HG02870 (cell line): Measurements from ENCODE around the gene NT5C1A.

Experiments used
- ATAC-seq: cut with Tn5 transposase; IDR thresholded peaks from one replicate; pipeline ENCODE4 v1.9.1; 2021; ENCODE audit warnings: mild to moderate bottlenecking, moderate library complexity; ENCODE audit not compliant: unreplicated experiment

Gene NT5C1A

DNA sequence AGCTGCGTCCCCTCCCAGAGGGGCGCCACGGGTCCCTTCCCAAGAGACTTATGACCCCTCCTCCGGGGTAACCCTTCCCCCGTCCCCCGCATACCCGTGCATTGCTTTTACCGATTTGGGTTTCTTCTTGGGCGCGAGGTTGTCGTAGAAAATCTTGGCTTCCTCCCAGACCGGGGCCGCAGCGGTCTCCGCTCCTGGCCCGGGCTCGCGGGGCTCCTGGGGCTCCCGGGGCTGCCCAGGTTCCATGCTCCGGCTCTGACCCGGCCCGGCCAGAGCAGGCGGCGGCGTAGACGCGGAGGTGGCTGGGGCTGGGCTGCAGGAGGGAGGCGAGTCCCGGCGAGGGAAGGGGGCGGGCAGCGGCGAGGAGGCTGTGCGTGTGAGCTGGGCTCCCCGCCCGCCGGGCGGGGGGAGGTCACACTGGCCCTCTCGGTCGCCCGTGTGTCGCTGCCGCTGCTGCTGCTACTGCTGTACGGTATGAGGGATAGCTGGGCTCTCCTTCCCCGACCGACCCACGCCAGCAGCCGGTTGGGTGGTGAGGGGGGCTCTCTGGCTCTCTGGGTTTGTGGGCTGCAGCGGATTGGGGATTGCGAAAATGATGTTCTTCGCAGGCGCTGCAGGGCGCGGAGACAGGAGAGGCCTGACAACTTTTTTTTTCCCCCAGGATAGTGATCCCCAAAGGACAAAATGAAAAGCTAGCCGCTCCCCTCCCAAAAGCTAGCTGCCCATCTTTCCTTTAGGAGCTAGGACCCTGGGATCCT is at the start of gene NT5C1A:
TSS of gene NT5C1A (minus strand) at position 315 of the 758 bp plus-strand sequence. CDS start at position 246, 69 bp downstream.
- ATAC-seq: no peak

DNA sequence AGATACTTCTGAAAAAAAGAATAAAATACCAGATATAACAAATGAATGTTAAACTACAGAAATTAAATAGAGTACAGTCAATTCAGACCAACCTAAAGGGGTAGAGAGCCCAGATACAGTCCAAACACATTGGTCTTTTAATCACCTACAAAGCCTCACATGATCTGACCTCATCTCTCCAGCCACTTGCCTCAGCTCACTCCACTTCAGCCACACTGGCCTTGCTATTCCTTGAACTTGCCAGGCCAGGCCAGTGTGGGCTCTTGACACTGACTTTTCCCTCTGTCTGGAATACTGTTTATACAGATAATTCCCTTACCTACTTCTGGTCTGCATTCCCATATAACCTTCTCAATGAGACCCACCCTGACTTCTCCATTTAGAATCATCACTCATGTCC is 49.8 kb upstream of the NT5C1A start:
- ATAC-seq: no peak

DNA sequence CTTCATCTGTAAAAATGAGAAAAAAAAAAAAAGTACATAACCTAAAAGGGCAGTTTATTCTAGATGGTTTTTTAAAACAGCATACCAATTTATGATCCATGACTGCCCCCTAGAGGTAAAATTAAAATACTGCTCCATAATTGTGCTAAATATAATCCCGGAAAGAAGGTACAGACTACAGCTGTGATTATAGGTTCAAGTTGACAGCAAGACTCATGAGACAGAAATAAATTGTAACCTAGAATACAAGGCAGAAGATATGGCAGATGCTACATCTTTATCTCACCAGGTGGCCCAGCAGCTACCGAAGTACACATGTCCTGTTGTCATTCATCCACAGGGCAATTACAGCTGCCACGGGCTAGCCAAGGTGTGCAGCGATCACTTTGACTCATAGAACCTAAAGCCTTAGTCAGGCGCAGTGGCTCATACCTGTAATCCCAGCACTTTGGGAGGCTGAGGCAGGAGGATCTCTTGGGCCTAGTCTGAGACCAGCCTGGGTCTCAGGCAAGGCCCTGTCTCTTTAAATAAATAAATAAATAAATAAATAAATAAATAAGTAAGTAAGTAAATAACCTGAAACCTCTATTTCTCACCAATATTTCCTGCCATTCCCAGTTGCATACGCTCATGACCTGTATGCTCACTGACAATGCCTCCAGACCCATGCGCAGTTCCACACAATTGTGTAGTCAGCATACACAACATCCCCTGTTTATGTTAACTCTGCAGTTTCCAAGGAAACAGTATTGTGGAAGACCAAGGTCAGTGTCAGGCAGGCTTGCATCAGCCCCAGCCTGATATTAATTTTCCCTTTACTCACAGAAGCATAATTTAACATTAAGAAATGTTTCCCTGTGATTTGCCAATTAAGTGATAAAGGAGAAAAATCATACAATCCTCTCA is 48.4 kb upstream of the NT5C1A start:
- no peak for ATAC-seq

DNA sequence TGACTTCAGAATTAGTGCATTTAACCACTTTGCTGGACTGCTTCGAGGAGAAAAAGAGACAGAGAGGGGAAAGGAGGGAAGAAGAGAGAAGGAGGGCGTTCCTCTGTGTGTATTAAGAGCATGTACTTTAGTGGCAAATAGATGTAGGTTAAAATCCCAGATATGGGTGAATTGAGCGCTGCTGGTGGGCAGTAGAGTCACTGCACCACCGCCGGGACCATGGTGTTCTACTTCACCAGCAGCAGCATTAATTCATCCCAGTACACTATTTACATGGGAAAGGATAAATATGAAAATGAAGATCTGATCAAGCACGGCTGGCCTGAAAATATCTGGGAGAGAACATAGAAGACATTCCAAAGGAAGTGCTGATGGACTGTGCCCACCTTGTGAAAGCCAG is 45.9 kb upstream of the NT5C1A start:
- ATAC-seq: no peak

DNA sequence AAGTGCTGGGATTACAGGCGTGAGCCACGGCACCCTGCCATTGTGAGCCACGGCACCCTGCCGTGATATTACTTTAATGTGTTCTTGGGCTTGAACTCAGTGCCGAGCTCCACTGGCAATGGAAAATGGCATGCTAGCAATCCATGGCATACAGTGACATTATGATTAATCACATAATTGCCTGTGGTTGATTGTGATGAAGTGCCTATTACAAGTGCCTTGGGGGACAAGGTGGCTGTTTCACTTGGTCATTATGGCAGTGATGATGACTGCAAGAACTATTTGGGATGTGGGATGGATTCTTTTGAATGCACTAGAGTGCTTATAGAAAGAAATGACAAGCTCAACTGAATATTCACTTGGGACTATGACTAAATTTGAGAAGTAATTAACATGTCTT is 41.6 kb upstream of the NT5C1A start:
- ATAC-seq: no peak

DNA sequence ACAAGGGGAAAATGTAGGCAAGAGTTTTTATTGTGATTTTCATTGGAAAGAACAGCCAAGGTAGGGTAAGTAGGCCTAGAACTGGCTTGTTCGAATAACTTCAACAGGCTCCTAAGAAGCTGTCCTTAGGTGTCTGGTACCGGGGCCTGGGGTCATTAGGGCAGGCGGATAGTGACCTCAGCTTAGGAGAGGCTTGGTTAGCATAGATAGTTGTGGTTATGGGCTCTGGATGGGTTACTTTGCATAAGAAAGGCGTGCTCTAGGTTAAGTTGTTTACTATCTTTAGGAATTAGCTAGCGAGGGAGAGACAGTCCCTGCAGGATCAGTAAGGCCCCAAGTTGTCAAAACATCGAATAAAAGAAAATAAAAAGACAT is 40.0 kb upstream of the NT5C1A start:
- ATAC-seq: no peak

DNA sequence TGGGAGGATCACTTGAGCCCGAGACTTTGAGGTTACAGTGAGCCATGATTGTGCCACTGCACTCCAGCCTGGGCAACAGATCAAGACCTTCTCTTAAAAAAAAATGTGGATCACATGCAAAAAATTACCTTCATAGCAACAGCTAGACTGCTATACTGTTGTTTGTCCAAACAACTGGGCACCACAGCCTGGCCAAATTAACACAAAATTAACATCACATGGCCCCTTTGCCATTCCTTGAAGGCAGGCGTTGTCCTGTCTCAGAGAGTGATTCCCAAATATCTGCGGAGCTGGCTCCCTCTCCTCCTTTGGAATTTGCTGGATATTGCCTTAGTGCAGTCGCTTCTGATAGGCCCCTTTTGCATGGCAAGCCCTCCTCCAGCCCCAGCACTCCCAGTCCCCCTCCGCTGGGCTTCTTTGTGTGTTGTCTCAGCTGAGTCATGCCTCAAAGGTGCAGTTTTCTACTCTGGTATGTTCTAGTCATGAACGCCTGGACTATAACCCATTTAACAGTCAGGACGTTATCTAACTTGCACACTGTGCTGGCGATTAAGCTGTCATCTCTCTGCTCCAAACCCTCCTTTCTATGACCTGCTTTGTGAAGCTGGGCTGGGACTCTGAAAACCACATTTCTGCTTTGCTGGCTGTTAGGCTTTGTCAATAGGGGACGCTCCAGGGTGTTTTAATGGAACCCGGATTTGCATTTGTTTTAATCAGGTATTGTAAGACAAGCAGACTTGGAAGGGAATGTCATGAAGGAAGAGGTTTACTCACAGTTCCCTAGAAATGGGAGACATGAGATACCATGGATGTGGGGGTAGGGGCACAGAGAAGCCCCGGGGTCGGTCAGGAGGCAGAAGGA is 39.4 kb upstream of the NT5C1A start:
- no peak for ATAC-seq

DNA sequence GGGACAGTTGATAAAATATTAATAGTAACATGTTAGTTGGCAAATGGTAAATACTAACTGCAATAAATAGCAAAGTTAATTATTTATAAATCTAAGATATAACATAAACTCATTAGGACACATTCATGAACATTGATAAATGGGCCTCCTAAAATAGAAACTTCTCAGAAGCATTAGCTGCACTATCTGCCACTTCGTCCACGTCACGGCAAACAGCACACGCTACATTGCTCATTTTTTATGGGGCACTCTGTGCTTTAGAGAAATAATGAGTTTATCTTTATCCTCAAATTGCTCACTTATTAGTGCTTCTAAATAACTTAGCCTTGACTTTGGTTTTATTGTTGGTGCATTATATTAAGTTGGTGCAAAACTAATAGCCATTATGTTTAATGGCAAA is 35.6 kb upstream of the NT5C1A start:
- ATAC-seq: no peak

DNA sequence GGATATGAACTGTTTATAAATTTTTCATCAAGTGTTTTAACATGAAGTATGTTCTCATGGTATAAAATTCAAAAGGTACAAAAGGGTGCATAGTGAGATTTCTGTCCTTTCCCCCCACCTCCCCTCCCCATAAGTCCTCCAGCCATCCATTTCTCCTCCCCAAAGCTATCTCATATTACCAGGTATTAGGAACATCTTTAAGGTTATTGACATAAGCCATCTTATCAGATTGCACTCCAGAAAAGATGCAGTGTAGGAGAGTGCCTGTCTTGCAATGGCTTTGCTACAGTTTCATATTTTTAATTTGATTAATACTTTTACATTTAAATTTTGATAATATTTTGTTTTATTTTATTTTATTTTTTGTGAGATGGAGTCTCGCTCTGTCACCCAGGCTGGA is 32.9 kb upstream of the NT5C1A start:
- ATAC-seq: no peak

DNA sequence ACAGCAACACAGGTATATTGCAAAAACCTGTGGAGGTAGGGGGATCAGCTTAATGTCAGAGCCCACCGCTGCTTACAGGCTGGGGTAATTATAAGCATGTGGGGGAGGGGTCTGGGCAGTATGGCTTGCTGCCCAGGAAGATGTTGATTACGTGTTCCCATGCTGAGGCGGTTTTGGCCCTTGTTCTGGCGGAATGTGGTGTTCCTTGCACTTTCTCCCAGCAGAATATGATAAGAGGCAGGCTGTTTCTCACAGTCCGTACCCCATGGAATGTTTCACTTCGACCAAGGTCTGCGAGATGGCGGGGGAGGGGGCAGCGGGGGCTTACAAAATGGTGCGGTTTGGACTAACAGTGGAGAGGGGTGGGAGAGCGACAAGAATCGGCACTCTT is 29.1 kb upstream of the NT5C1A start:
- no peak for ATAC-seq

DNA sequence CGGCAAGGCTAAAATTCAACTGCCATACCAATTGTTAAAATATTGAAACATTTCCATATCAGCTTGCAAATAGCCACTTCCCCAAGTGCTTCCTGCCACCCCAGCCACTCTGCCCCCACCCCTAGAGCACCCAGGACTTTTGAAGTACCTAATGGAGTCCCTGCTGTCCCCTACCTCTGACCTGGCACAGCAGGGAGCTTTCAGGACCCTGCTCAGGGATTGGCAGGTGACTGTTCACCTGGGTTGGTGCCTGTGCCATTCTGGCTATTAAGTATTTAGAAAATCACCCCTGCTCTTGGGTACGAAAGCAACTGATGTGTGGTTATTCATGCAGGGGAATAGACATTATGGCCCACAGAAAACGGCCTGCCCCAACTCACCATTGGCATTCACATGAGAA is 28.4 kb upstream of the NT5C1A start:
- ATAC-seq: no peak

DNA sequence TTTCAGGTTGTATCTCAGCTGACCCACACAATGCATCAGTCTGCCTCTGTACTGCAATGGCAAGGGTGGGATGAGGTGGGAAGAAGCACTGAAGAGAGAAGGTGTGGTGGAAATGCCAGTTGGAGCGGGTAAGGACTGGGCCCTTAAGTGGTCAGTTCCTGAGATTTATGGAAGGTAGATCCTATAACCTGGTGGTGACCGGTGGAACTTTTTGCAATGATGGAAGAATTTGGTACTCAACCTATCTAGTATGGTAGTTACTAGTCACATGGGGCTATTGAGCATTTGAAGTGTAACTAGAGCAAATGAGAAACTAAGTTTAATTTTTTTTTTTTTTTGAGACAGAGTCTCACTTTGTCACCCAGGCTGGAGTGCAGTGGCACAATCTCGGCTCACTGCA is 27.5 kb upstream of the NT5C1A start:
- ATAC-seq: no peak

DNA sequence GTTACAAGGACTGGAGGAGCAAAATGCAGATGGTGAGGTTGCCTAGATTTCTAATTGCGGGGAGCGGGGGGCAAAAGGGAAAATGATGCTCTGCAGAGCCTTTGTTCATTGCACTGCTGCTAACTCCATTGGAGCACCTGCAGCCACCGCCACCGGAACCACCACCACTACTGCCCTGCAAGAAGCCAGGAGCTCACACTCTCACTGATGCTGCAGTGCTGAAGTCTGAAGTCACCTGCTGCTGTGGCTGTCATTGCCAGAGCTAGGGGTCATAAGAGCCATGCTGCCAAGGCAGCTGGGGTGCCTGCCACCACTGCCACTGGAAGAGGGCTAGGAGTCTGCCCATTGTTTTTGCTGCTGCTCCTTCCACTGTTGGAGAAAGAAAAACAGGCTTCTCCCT is 26.7 kb upstream of the NT5C1A start:
- no peak for ATAC-seq

DNA sequence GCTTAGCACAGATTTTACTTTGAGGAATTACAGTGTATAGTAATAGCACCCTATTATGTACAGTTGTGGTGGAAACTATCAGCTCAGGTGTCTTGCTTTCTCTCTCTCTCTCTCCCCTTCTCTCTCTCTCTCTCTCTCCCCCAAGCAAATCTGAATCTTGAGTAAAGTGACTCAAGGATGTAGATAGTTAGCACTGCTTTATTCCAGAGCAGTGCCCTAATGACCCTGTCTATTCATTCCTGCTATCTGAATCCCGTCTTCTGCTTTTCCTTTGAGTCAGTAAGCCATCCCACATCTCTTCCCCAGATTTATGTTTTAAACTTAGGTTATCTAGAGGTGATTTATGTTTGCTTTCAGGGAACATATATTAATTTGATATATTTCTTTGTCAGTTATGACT is 24.5 kb upstream of the NT5C1A start:
- ATAC-seq: no peak

DNA sequence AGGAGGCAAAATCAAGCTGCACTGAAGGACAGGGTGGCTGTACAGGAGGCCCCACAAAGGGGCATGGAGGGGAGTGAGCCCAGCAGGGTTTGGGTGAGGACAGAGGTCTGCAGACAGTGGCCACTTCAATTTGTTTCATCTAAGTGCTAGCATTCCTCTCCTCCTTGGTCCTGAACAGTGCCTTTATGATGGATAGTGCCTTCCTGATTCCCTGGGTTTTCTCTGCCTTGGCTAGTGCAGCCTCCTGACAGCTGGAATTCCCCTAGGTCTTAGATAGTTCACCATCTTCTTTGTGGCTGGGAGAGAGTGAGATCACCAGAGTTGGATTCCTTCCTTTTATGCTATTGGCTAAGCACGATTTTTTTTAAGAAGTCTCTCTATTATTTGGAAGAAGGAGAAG is 23.1 kb upstream of the NT5C1A start:
- ATAC-seq: no peak

DNA sequence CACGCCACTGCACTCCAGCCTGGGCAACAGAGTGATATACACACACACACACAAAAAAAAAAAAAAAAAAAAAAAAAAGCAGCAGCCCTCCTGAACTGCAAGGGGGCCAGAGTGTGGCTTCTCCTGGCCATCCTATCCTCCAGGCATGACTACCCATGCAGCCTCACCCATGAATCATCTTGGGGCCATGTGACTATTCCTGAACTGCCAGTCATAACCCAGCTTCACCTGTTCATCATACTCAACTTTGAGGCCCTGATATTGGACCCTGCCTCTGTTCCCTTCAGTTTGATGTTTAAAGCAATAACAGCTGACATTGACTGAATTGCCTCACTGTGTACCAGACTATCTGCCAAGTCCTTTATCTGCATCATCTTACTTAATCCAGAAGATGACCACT is 22.1 kb upstream of the NT5C1A start:
- no peak for ATAC-seq

DNA sequence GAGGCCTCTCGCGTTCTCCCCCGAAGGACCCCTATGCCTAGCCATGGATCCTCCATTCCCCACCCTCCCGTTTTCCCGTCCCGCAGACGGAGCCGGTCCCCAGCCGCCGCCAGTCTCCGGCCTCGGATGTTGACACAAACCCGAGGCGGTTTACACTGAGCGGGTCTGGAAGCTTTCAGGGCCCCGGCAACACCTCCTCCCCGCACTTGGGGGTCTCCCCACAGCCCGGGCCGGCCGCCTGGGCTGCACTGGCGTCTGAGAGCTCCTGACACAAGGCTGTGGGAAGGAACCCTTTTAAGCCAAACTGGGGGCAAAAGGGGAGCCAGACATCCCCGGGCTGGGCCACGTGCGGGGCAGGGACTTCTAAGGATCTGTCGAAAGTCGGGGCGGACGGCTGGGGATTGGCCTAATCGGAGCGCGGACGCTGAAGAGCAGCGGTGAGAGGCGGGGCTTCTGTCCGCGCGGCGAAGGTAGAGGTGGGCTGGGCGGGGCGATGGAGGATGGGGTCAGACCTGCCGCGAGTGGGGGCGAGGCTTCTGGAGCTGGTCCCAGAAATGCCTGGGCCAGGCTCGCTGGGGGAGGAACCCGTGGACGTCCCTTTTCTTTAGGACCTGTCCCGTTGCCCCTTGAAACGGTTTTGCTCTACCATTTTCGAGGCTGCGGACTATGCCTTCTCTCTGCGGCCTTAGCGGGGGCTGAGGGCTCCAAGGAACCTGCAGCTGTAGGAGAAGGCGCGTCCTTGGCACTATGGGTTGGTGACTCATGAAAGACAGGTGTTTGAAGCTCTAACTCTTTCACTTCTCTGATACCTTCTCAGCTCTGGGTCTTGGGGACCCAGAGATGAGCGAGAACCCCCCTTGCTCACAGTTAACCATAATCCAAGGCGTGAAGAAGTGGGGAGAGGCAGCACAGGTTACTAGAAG is 20.5 kb upstream of the NT5C1A start:
- ATAC-seq: no peak

DNA sequence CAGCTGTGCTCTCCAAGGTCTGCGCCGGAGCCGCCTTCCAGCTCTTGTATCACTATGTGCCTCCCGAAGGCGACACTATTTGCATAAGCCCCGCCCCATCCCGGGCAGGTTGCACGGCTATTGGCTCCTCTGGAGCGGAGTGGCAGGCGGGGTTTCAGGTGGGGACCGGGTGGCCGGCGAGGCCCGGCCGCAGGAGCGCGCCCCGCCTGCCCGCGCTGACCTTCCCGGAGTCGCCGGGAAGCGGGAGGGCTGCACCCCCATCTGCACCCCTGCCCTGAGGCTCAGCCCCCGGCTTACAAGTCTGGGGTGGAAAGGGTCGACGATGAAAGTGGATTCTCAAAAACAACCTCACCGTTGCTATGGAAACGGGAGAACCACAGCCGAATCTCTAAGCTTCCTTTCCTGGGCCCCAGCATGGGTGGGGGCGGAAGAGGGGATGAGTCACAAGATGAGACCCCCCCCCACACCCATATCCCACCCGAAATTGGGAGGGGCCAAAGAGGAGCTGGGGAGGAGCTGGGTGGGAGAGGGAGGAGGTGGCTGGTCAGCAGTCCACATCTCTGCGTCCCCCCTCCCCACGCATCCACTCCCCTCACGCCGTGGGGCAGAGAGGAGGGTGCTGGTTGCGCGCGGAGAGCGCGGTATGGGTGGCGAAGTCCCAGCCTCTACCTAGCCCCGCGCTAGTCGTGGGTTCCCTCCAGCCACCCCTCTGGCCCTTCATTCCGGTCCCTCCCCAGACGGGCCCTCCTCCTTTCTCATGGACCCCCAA is 19.7 kb upstream of the NT5C1A start, which contains the start of gene HPCAL4:
TSS of gene HPCAL4 (minus strand) at position 51 of the 769 bp plus-strand sequence. CDS start 6,830 bp downstream, outside the sequence.
- peak; percentile 88 for ATAC-seq

DNA sequence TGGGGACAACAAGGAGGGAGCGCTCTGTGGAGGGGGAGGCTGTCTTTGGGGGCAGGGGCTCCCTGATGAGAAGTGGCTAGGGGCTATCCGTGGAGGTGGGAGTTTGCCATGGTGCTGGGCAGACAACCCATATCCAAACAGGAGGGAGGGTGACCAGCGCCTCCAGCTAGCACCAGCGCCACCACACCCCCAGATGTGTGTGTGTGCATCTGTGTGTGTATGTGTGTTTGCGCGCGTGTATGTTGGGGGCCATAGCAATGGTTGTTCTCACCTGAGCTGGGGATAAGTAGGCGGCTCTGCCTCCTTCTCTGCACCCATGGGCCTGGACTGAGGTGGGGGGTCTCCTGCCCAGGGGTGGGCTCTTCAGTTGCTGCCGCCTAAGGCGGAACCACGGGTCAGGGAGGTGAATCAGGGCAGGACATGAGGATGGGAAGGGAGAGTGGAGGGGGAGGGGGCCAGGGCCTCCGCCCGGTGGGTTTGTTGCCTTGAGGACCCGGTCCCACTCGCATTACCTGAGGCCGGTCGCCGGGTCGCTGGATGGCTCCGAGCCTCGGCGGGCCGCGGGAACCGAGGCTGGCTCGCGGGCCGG is 19.0 kb upstream of the NT5C1A start:
- ATAC-seq: no peak
